Amniotic epithelial cell (primary cell): ENCODE data around the gene THOC6.
"Not testable (repeated sequence)": the region's sequence is repeated elsewhere in the genome, so short reads cannot be mapped to it uniquely, and the experiment has no call there.

ENCODE experiments used
- DNase-seq: peaks from one replicate; pipeline ENCODE4 v3.0.0-alpha.2; 2010; ENCODE audit warnings: low read depth

The THOC6 gene

DNA sequence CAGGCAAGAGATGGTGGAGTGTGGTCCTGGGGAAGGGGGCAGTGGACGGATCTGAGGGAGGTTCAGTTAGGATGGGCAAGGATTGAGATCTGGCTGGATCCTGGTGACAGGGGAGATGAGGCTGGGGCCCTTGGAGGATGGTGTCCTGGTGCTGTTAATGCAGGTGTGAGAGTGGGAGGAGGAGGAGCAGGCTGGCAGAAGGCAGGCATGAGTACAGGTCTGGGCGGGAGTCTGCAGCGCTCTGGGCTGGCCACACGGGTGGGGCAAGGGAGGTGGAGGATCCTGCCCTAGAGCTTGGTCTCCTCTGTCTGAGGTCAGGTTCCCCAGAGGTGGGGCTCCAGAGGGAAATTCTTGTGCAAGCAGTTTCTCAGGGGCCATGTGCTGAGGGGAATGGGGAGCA is 48.3 kb downstream of the THOC6 start:
- DNase-seq: not testable (repeated sequence)

DNA sequence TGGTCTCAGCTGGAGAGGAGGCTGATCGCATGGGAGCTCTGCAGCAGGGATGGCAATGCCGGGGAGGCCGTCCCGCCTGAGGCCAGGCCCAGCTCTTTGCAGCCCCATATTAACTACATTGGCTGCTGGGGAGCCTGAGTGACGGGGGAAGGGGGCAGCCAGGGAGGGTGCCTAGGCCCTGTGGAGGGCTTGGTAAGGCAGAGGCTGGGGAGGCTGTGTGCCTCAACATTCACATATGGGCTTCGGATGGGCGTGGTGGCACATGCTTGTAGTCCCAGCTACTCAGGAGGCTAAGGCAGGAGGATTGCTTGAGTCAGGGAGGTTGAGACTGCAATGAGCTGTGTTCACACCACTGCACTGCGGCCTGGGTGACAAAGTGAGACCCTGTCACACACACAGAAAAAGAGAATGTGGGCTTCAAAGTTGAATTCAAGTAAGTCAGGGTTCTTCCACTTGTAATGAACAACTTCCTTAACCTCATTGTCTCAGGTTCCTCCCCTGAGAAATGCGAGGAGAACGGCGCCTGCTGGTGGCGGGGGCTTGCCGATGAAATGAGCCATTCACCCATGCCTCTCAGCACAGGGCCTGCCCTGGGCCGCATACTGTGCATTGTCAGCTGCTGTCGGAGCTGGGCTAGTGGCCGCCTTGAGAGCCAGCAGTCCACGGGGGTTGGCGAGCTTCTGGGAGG is 48.9 kb downstream of the THOC6 start:
- DNase-seq: not testable (repeated sequence)

DNA sequence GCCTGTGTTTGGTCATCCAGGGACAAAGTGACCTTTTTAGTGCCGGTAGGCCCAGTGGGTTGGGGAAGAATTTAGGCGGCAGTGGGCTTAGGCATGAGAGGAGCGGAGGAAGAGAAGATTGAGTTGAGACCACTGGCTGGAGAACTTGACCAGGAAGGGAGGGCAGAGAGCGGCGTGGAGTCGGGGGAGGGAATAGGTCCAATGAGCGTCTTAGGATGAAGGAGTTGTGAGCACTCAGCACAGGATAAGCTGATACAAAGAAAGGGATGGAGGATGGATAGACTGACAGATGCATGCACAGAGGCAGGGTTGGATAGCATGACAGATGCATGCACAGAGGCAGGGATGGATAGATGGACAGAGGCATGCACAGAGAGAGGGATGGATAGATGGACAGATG is 49.6 kb downstream of the THOC6 start:
- no peak for DNase-seq

DNA sequence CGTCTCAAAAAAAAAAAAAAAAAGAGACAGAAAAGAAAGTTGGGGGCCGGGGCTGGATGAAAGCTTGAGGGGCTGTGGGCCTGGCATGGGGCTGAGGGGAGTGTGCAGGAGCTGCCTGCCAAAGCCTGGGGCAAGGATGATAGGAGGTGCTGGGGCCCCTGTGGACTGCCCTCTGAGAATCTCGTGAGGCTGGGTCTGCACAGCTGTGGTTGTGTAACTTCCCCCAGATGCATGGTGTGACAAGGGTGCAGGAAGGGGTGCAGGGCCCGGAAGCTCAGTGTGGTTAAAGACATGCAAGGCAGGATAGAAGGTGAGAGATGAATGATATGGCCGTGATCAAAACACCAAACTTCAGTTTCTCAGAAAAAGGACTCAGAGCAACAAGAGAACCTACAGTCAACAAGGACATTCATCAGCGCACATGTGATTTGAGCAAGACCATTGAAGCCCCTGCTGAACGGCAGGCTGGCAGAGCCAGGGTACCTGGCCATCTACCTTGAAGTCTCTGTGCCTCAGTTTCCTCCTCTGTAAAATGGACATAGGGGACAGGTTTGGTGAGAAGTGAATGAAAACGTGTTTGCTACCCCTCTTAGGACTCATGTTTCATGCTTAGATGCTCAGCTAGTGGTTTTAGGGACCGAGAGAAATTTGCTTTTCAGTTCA is 51.2 kb downstream of the THOC6 start:
- no peak for DNase-seq

DNA sequence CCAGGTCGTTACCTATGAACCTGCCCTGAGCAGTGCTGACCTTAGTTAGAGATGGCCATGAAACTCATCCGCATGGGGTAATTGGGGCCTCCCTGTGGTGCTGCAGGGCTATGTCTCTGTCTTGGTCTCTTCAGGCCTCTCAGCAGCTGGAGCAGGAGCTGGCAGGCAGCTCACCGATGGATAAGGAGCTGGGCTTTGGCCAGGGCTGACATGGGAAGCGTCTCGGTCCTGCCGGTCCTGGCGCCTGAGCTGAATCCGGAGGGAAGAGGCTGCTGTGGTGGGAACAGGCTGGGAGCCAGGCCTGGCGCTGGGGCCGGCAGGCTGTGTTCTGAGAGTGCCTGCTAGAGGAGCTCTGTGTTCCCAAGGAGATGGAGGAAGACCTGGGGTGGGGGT is 51.7 kb downstream of the THOC6 start:
- no peak for DNase-seq

DNA sequence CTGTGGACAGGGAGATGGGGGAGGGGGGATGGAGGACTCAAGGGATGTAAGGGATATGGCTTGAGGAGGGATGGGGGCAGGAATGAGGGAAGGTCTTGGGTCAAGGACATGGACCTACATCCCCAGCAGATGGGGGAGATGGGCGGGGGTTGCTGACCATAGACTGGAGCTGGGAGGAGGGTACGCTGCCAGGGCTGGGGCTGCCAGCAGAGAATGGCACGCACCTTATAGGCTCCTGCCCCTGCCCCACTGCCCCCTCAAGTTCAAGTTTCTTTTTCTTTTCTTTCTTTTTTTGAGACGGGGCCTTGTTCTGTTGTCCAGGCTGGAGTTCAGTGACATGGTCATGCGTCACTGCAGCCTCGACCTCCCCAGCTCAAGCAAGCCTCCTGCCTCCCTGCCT is 52.1 kb downstream of the THOC6 start:
- DNase-seq: not testable (repeated sequence)

DNA sequence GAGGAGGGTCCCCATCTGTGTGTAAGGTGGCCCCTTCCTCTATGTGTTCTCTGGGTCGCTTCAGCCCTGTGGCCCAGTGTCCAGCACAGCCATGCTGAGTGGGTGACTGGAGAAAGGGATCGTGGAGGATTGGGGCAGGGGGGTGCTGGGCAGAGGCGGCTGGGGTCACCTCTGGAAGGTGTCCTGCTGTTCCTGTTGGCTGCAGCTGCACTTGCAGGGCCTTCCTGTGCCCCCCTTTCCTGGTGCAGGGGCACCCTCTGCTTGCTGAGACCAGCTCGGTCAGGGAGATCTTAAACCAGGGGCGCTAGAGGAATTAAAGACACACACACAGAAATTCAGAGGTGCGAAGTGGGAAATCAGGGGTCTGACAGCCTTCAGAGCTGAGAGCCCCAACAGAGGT is 52.7 kb downstream of the THOC6 start:
- DNase-seq: no peak
